ENCODE data around the gene LRIG2. TPM values are rescaled to one million over a fixed set of nuclear protein-coding genes. Genes with fewer than 3 reads are reported as not detected.

LRIG2 gene
- total RNA-seq, 4 donors from 2014 or later = 17.4 to 27.1 (median 22.5) TPM

DNA sequence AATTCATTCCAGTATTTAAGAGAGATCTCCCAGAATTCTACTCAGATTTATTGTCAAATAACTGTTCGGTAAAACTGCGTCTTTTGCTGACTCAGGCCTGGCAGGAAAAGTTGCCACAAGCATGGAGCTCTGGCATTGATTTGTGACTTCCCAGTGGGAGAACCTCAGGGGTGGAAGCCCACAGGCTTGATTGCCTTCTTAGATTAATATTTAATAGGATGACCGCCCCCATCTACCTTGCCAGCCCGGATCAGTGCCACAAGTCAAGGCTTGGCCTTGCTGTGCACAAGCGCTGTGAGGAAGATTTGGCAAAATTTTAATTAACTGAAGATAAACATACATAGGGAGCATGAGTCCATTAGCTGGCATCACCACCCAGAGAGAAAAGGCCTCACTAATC, 93.5 kb downstream of the LRIG2 start:
- H3K4me3 ChIP-seq (ENCODE audit: low read depth, poor library complexity, severe bottlenecking) = no peak overlapping the region
- DNase-seq (ENCODE audit: low spot score in 2 of 2) = no peak
- no peak for TF ChIP-seq POLR2A (IDR thresholded peaks at IDR 0.05)
- TF ChIP-seq, protein P1, sequence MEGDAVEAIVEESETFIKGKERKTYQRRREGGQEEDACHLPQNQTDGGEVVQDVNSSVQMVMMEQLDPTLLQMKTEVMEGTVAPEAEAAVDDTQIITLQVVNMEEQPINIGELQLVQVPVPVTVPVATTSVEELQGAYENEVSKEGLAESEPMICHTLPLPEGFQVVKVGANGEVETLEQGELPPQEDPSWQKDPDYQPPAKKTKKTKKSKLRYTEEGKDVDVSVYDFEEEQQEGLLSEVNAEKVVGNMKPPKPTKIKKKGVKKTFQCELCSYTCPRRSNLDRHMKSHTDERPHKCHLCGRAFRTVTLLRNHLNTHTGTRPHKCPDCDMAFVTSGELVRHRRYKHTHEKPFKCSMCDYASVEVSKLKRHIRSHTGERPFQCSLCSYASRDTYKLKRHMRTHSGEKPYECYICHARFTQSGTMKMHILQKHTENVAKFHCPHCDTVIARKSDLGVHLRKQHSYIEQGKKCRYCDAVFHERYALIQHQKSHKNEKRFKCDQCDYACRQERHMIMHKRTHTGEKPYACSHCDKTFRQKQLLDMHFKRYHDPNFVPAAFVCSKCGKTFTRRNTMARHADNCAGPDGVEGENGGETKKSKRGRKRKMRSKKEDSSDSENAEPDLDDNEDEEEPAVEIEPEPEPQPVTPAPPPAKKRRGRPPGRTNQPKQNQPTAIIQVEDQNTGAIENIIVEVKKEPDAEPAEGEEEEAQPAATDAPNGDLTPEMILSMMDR (IDR thresholded peaks at IDR 0.05) = no peak
- WGBS, 2 donors = 52 to 73% methylated on average over 5 of the region's 5 CpGs
- intact Hi-C loops (cut with DNase I; ENCODE audit: low total_unique reads) = no loop called here

DNA sequence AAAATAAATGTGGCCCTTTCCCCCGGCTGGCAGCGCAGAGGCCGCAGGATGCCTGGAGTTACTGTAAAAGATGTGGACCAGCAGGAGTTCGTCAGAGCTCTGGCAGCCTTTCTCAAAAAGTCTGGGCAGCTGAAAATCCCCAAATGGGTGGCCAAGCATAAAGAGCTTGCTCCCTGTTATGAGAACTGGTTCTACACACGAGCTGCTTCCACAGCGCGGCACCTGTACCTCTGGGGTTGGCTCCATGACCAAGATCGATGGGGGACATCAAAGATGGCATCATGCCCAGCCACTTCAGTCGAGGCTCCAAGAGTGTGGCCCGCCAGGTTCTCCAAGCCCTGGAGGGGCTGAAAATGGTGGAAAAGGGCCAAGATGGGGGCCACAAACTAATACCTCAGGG, 95.9 kb downstream of the LRIG2 start:
- no peak for TF ChIP-seq POLR2A (IDR thresholded peaks at IDR 0.05)
- TF ChIP-seq, protein P1 (IDR thresholded peaks at IDR 0.05) = no peak
- intact Hi-C loops (cut with DNase I; ENCODE audit: low total_unique reads) = no loop called here
- 70 to 71% methylated on average over 10 of the region's 10 CpGs for WGBS, 2 donors
- H3K4me3 ChIP-seq (ENCODE audit: low read depth, poor library complexity, severe bottlenecking) = no peak overlapping the region
- no peak for DNase-seq (ENCODE audit: low spot score in 2 of 2)

GRCh38 chr1:113169591-113169990, 96.6 kb downstream of the LRIG2 start:
- intact Hi-C loops (cut with DNase I; ENCODE audit: low total_unique reads) = no loop called here
- no peak for TF ChIP-seq POLR2A (IDR thresholded peaks at IDR 0.05)
- TF ChIP-seq, protein P1 (IDR thresholded peaks at IDR 0.05) = no peak
- no peak for DNase-seq (ENCODE audit: low spot score in 2 of 2)
- H3K4me3 ChIP-seq (ENCODE audit: low read depth, poor library complexity, severe bottlenecking) = no peak overlapping the region
- 61 to 73% methylated on average over 5 of the region's 5 CpGs for WGBS, 2 donors

DNA sequence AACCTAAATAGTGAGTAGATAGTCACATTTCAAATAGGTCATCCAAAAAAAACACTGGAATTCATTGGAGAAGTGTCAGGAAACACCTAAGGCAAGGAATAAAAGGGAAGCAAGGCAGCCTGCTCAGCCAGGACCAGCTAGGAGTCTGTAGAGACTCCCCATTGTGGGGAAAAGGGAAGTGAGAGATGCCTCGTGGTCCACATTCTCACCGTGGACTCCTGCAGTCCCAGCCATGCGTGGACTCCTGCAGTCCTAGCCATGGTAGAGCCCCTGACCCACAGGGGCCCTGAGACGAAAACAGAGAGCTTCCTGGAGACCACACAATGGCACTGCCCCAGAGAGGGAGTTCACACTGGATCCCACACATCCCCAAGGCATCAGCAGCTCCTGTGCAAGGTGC, 97.5 kb downstream of the LRIG2 start:
- no peak for TF ChIP-seq POLR2A (IDR thresholded peaks at IDR 0.05)
- TF ChIP-seq, protein P1 (IDR thresholded peaks at IDR 0.05) = no peak
- 85 to 87% methylated on average over 4 of the region's 4 CpGs for WGBS, 2 donors
- no peak for DNase-seq (ENCODE audit: low spot score in 2 of 2)
- intact Hi-C loops (cut with DNase I; ENCODE audit: low total_unique reads) = no loop called here
- H3K4me3 ChIP-seq (ENCODE audit: low read depth, poor library complexity, severe bottlenecking) = no peak overlapping the region

GRCh38 chr1:113178106-113178505, 105.1 kb downstream of the LRIG2 start:
- DNase-seq (ENCODE audit: low spot score in 2 of 2) = no peak
- no peak for TF ChIP-seq POLR2A (IDR thresholded peaks at IDR 0.05)
- TF ChIP-seq, protein P1 (IDR thresholded peaks at IDR 0.05) = no peak
- intact Hi-C loops (cut with DNase I; ENCODE audit: low total_unique reads) = no loop called here
- 92 to 100% methylated on average over 3 of the region's 3 CpGs for WGBS, 2 donors
- no peak overlapping the region for H3K4me3 ChIP-seq (ENCODE audit: low read depth, poor library complexity, severe bottlenecking)

DNA sequence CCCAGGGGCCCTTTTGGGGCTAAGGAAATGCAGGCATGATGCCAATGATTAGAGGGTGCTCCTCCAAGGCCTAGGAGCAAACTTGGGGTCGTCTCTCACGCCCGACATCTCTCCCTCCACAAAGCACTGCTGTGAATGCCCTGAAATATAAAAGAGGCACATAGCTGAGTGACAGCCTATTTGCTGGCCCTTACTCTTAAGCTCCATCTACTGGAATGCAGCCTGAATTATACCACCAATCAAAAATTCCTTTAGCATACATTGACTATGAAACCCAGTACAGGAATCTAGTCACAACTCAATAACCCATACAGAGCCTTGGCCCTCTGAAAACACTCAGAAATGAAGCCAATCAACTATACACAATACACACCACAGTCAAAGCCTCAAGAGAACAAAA, 105.5 kb downstream of the LRIG2 start:
- H3K4me3 ChIP-seq (ENCODE audit: low read depth, poor library complexity, severe bottlenecking) = no peak overlapping the region
- intact Hi-C loops (cut with DNase I; ENCODE audit: low total_unique reads) = no loop called here
- 78 to 80% methylated on average over 3 of the region's 3 CpGs for WGBS, 2 donors
- no peak for DNase-seq (ENCODE audit: low spot score in 2 of 2)
- no peak for TF ChIP-seq POLR2A (IDR thresholded peaks at IDR 0.05)

Other genes with a start within 250 kb of the LRIG2 start
- gene SLC16A1, start 117.0 kb upstream of the LRIG2 start, total RNA-seq = 10 to 100 TPM; 17.9 to 38.9 (median 31.1) TPM

Measured in lower leg skin (tissue), 4 donors.